H1 (cell line): ENCODE data around the gene RXFP4. TPM values are rescaled to one million over a fixed set of nuclear protein-coding genes. Genes with fewer than 3 reads are reported as not detected.

Source experiments
- CTCF ChIA-PET: fragments of 300-600 bp; sonication (Branson Sonifier 250); formaldehyde crosslinking; loops from one replicate; lab custom pipeline; 2021; ENCODE audit not compliant: partially characterized antibody; lab: Charles Lee
- POLR2A ChIA-PET: fragments of 300-600 bp; sonication (Branson Sonifier 250); formaldehyde crosslinking; loops from one replicate; lab custom pipeline; 2021; ENCODE audit warnings: inconsistent platforms; ENCODE audit not compliant: partially characterized antibody; lab: Charles Lee
- DNase-seq, 2 experiments: peaks; one replicate each; pipeline versions ENCODE4 v3.0.0 to v3.0.0-alpha.2; 2010 to 2022; ENCODE audit warnings: low spot score in 2 of 2, low read depth in 1 of 2, mixed read lengths in 1 of 2
- FAIRE-seq: peaks from 2 replicates; lab custom pipeline; 2011; peaks lifted over from hg19 to GRCh38; lab: Jason Lieb, UNC
- H2AFZ ChIP-seq: 2 replicates; pipeline ENCODE4 v1.8.1; 2012; ENCODE audit warnings: low read length, inconsistent platforms
- H2AK5ac ChIP-seq: 2 replicates; pipeline ENCODE4 v1.6.1; 2013; ENCODE audit warnings: low read depth, low read length
- H2BK120ac ChIP-seq: replicated peaks from 2 replicates; pipeline ENCODE3; 2013; ENCODE audit warnings: low read depth, low read length, inconsistent platforms
- H2BK12ac ChIP-seq: 2 replicates; pipeline ENCODE4 v1.6.1; 2013; ENCODE audit warnings: low read depth, low read length
- H2BK15ac ChIP-seq: 2 replicates; pipeline ENCODE4 v1.6.1; 2013; ENCODE audit warnings: low read length
- H2BK20ac ChIP-seq: 2 replicates; pipeline ENCODE4 v1.6.1; 2013; ENCODE audit warnings: low read length
- H2BK5ac ChIP-seq: 2 replicates; pipeline ENCODE4 v1.6.1; 2013; ENCODE audit warnings: low read depth, low read length
- H3K14ac ChIP-seq: 2 replicates; pipeline ENCODE4 v1.6.1; 2013; ENCODE audit warnings: inconsistent platforms; ENCODE audit not compliant: insufficient read length
- H3K18ac ChIP-seq: 2 replicates; pipeline ENCODE4 v1.6.1; 2013; ENCODE audit warnings: low read length; ENCODE audit errors: extremely low read depth
- H3K23ac ChIP-seq: 2 replicates; pipeline ENCODE4 v1.6.1; 2013; ENCODE audit warnings: inconsistent platforms; ENCODE audit not compliant: insufficient read length
- H3K23me2 ChIP-seq: 2 replicates; pipeline ENCODE4 v1.6.1; 2013; ENCODE audit warnings: low read depth, low read length
- H3K27ac ChIP-seq: 2 replicates; pipeline ENCODE4 v1.6.1; 2011; ENCODE audit warnings: low read depth, low read length, inconsistent platforms
- H3K27me3 ChIP-seq, 4 experiments: replicated peaks in 1 of 4; 1 replicate in 1 of 4; 2 replicates in 3 of 4; pipeline versions ENCODE4 v1.6.1 to v1.8.1; 2011 to 2013; ENCODE audit warnings: low read length in 3 of 4, mild to moderate bottlenecking in 3 of 4, inconsistent platforms in 2 of 4, mixed read lengths in 2 of 4, moderate library complexity in 1 of 4; ENCODE audit not compliant: control insufficient read depth in 3 of 4, insufficient read depth in 3 of 4; ENCODE audit errors: extremely low read depth in 1 of 4
- H3K36me3 ChIP-seq, 4 experiments: 2 replicates each; pipeline versions ENCODE4 v1.6.1 to v1.8.1; 2011 to 2013; ENCODE audit warnings: mild to moderate bottlenecking in 4 of 4, low read length in 3 of 4, moderate library complexity in 2 of 4, control low read depth in 1 of 4, inconsistent platforms in 1 of 4; ENCODE audit not compliant: insufficient read depth in 4 of 4, control insufficient read depth in 2 of 4
- H3K4ac ChIP-seq: replicated peaks from 2 replicates; pipeline ENCODE3; 2013; ENCODE audit warnings: low read length, low read depth, mixed read lengths, inconsistent platforms; ENCODE audit not compliant: insufficient read length
- H3K4me1 ChIP-seq, 4 experiments: replicated peaks in 1 of 4; 1 replicate in 1 of 4; 2 replicates in 3 of 4; pipeline versions ENCODE4 v1.6.1 to v1.8.1; 2011 to 2013; ENCODE audit warnings: low read length in 3 of 4, inconsistent platforms in 2 of 4, mixed read lengths in 1 of 4; ENCODE audit not compliant: insufficient read depth in 4 of 4, control insufficient read depth in 3 of 4
- H3K4me2 ChIP-seq, 2 experiments: 2 replicates each; pipeline versions ENCODE4 v1.6.1 to v1.8.1; 2011 to 2013; ENCODE audit warnings: low read depth in 2 of 2, low read length in 2 of 2, control low read depth in 1 of 2, inconsistent platforms in 1 of 2, mild to moderate bottlenecking in 1 of 2; ENCODE audit not compliant: insufficient read depth in 1 of 2
- H3K4me3 ChIP-seq, 4 experiments: fragments of 200-600, 300-600 bp in 1 of 4; sonication (generic), shearing (Covaris generic), sonication (Bioruptor Twin) in 1 of 4; 2 replicates each; pipeline versions ENCODE4 v1.5.1 to v1.8.1; 2011 to 2016; ENCODE audit warnings: low read length in 4 of 4, low read depth in 3 of 4, control low read depth in 2 of 4, inconsistent platforms in 2 of 4, mild to moderate bottlenecking in 2 of 4, mixed read lengths in 1 of 4, moderate library complexity in 1 of 4; ENCODE audit not compliant: insufficient read depth in 2 of 4; ENCODE audit errors: extremely low read depth in 1 of 4
- H3K56ac ChIP-seq: replicated peaks from 2 replicates; pipeline ENCODE3; 2013; ENCODE audit warnings: low read depth, mild to moderate bottlenecking, mixed read lengths, low read length, inconsistent platforms; ENCODE audit not compliant: insufficient read length
- H3K79me1 ChIP-seq: 2 replicates; pipeline ENCODE4 v1.6.1; 2013; ENCODE audit warnings: low read depth, low read length, control low read depth
- H3K79me2 ChIP-seq, 2 experiments: 2 replicates each; pipeline versions ENCODE4 v1.6.1 to v1.8.1; 2012 to 2013; ENCODE audit warnings: low read length in 2 of 2, mild to moderate bottlenecking in 2 of 2, inconsistent platforms in 1 of 2; ENCODE audit not compliant: insufficient read depth in 2 of 2, control insufficient read depth in 1 of 2
- H3K9ac ChIP-seq, 4 experiments: replicated peaks in 1 of 4; 1 replicate in 1 of 4; 2 replicates in 3 of 4; pipeline versions ENCODE4 v1.6.1 to v1.8.1; 2011 to 2013; ENCODE audit warnings: low read depth in 3 of 4, low read length in 3 of 4, control low read depth in 2 of 4, mild to moderate bottlenecking in 2 of 4, moderate library complexity in 2 of 4, inconsistent platforms in 1 of 4; ENCODE audit errors: extremely low read depth in 1 of 4
- H3K9me3 ChIP-seq, 2 experiments: 2 replicates each; pipeline versions ENCODE4 v1.6.1 to v1.8.1; 2012 to 2013; ENCODE audit warnings: mild to moderate bottlenecking in 2 of 2, moderate library complexity in 2 of 2, control low read depth in 1 of 2, inconsistent platforms in 1 of 2, low read depth in 1 of 2, low read length in 1 of 2, mixed read lengths in 1 of 2; ENCODE audit not compliant: insufficient read depth in 2 of 2
- H4K20me1 ChIP-seq, 2 experiments: replicated peaks in 1 of 2; 2 replicates each; pipeline versions ENCODE3 to v1.8.1; 2011 to 2013; ENCODE audit warnings: inconsistent platforms in 2 of 2, low read length in 2 of 2, mild to moderate bottlenecking in 1 of 2; ENCODE audit not compliant: insufficient read depth in 2 of 2, control insufficient read depth in 1 of 2
- H4K5ac ChIP-seq: 2 replicates; pipeline ENCODE4 v1.6.1; 2013; ENCODE audit warnings: low read length, low read depth, mixed read lengths, inconsistent platforms; ENCODE audit not compliant: insufficient read length
- H4K8ac ChIP-seq: 2 replicates; pipeline ENCODE4 v1.8.0; 2013; ENCODE audit warnings: mild to moderate bottlenecking, moderate library complexity, low read length, inconsistent platforms; ENCODE audit not compliant: insufficient read depth; ENCODE audit errors: extremely low read depth
- H4K91ac ChIP-seq: replicated peaks from 2 replicates; pipeline ENCODE3; 2013; ENCODE audit warnings: low read length, mixed read lengths, inconsistent platforms; ENCODE audit not compliant: insufficient read length
- ASH2L ChIP-seq: fragments of 200-600, 300-600 bp; sonication (generic); IDR thresholded peaks from one replicate; pipeline ENCODE4 v1.7.1; 2017; ENCODE audit warnings: low read length
- BCL11A ChIP-seq, 2 experiments: IDR thresholded peaks; one replicate each; pipeline ENCODE4 v1.6.1; 2011; ENCODE audit warnings: low read depth in 2 of 2, low read length in 2 of 2, mild to moderate bottlenecking in 2 of 2
- BRCA1 ChIP-seq: IDR thresholded peaks from 2 replicates; pipeline ENCODE4 v1.6.1; 2012; ENCODE audit warnings: low read depth, low read length, improper control_type of control experiment
- CBX8 ChIP-seq: fragments of 300-800, 300-1000 bp; sonication (generic); IDR thresholded peaks from 2 replicates; pipeline ENCODE4 v1.7.1; 2016; ENCODE audit warnings: low read depth, low read length, borderline replicate concordance
- HDAC6 ChIP-seq: IDR thresholded peaks from one replicate; pipeline ENCODE4 v1.7.1; 2012; ENCODE audit warnings: low read depth, mild to moderate bottlenecking, inconsistent platforms, low read length, moderate library complexity
- RAD21 ChIP-seq, 2 experiments: IDR thresholded peaks in 1 of 2; conservative IDR thresholded peaks in 1 of 2; 2 replicates each; pipeline ENCODE4 v1.6.1; 2011; ENCODE audit warnings: low read depth in 2 of 2, low read length in 2 of 2, improper control_type of control experiment in 1 of 2, inconsistent platforms in 1 of 2, mild to moderate bottlenecking in 1 of 2, moderate library complexity in 1 of 2
- SAP30 ChIP-seq: fragments of 300-600 bp; sonication (generic); IDR thresholded peaks from 2 replicates; pipeline ENCODE4 v1.7.1; 2012; ENCODE audit warnings: low read length, moderate library complexity, mild to moderate bottlenecking, inconsistent platforms; ENCODE audit not compliant: insufficient read depth, insufficient replicate concordance
- SP4 ChIP-seq: IDR thresholded peaks from 2 replicates; pipeline ENCODE4 v1.6.1; 2012; ENCODE audit warnings: low read length, inconsistent platforms
- USF2 ChIP-seq: IDR thresholded peaks from 2 replicates; pipeline ENCODE4 v1.6.1; 2011; ENCODE audit warnings: low read length, improper control_type of control experiment
- YY1 ChIP-seq: IDR thresholded peaks from 2 replicates; pipeline ENCODE4 v1.6.1; 2011; ENCODE audit warnings: low read depth, mild to moderate bottlenecking, low read length
- WGBS, 2 experiments: shearing (Covaris generic) in 1 of 2; methylation state at CpG; one replicate each; pipeline versions ENCODE4 v1.1.6 to v1.1.7; 2013 to 2015; ENCODE audit warnings: low lambda C conversion rate in 2 of 2, mixed read lengths in 2 of 2, inconsistent platforms in 1 of 2, low coverage in 1 of 2, missing lambda C conversion rate in 1 of 2; ENCODE audit not compliant: insufficient replicate concordance in 2 of 2, insufficient coverage in 1 of 2, insufficient read length in 1 of 2; ENCODE audit errors: extremely low coverage in 1 of 2, missing lambda C conversion rate in 1 of 2; 5-methylcytosine and 5-hydroxymethylcytosine counted together
- polyA plus RNA-seq, 7 experiments: library from polyadenylated mRNA; depleted of rRNA in 3 of 7; stranded (reverse) in 5 of 7; unstranded in 2 of 7; fragments of >200 nt in 5 of 7; fragments of 200-250 nt in 2 of 7; gene quantifications; 1 replicate in 5 of 7; 2 replicates in 1 of 7; 4 replicates in 1 of 7; pipeline versions ENCODE4 v1.2.1 to v1.2.3, GENCODE V29; 2011 to 2013; ENCODE audit warnings: missing spikeins in 2 of 7, mixed read lengths in 2 of 7
- total RNA-seq: library from RNA; stranded (reverse); fragmentation: NEBNext Ultra II Directional; extraction: Animal tissue kit (Norgen Biotek cat#: 25700); gene quantifications from 2 replicates; pipeline ENCODE4 v1.2.1, GENCODE V29; 2021

Gene RXFP4
- total and polyA plus RNA-seq, 2 of the 8 experiments (the other 6 are each of a cell fraction or from before 2014, with no cell fraction given) = not detected

- FAIRE-seq (no peak), DNase-seq (no peak)
- no peak overlapping the region for H3K9ac ChIP-seq
- 95% methylated on average over 8 of the region's 8 CpGs; no CpG with 5 or more reads in 1 of the 2 experiments for WGBS, 2 experiments
- H3K79me2 ChIP-seq = no peaks in the 10 kb centered on the region
- no peak overlapping the region for H3K56ac ChIP-seq
- H3K23me2 ChIP-seq = no peaks in the 10 kb centered on the region
- no peak overlapping the region for H2BK5ac ChIP-seq
- H3K4me3 ChIP-seq = no peak overlapping the region
- no peak overlapping the region for H3K27ac ChIP-seq
- no peaks in the 10 kb centered on the region for H3K79me1 ChIP-seq
- H3K9me3 ChIP-seq = no peaks in the 10 kb centered on the region
- peaks cover 0 to 8% (median 4%) of the 10 kb centered on the region in 4 experiments; a peak in 4 of 7 replicates for H3K4me1 ChIP-seq
- no peak overlapping the region for H2BK15ac ChIP-seq
- no peak overlapping the region for H3K4ac ChIP-seq
- H4K20me1 ChIP-seq = peaks cover 0 to 2% of the 10 kb centered on the region in 2 experiments
- 0 out of 4 replicates have a peak overlapping the region, but pooled peaks of 1 of the 2 experiments have one; percentile 17 for H3K4me2 ChIP-seq
- no peak overlapping the region for H3K18ac ChIP-seq
- POLR2A ChIA-PET = interaction anchor here (1.0 to 5.0 kb wide), 9 partner anchors 9 to 90 kb away, joined by 3 to 71 read pairs (median 7); partner anchors contain the start of genes ARHGEF2, GON4L and KHDC4
- no peak overlapping the region for H2BK20ac ChIP-seq
- no peak overlapping the region for H2AFZ ChIP-seq
- CTCF ChIA-PET = interaction anchor here (1.3 to 5.1 kb wide), 9 partner anchors 10 to 119 kb away, joined by 3 to 41 read pairs (median 6); partner anchors contain the start of genes ARHGEF2 and KHDC4
- peaks cover 19 to 52% (median 32%) of the 10 kb centered on the region in 4 experiments for H3K36me3 ChIP-seq
- no peak overlapping the region for H4K91ac ChIP-seq
- H2BK120ac ChIP-seq = no peak overlapping the region
- no peak for TF ChIP-seq SAP30
- TF ChIP-seq ASH2L = no peak
- TF ChIP-seq CBX8 = no peak
- no peak for TF ChIP-seq RAD21 (IDR thresholded peaks at IDR 0.05 in 1 of 2, conservative IDR thresholded peaks at IDR 0.05 in 1 of 2; ENCODE audit: low read depth in 2 of 2, low read length in 2 of 2)
- no peak for TF ChIP-seq HDAC6
- TF ChIP-seq BCL11A (IDR thresholded peaks at IDR 0.05; ENCODE audit: low read depth in 2 of 2, low read length in 2 of 2) = no peak
- no peak for TF ChIP-seq YY1
- no peak for TF ChIP-seq USF2
- TF ChIP-seq SP4 = no peak
- no peak for TF ChIP-seq BRCA1
- no peak overlapping the region for H2AK5ac ChIP-seq
- H3K14ac ChIP-seq = no peak overlapping the region
- no peak overlapping the region for H4K5ac ChIP-seq
- H2BK12ac ChIP-seq = no peak overlapping the region
- no peak overlapping the region for H3K23ac ChIP-seq
- H4K8ac ChIP-seq = no peak overlapping the region
- H3K27me3 ChIP-seq = no peaks in the 10 kb centered on the region
Measured at GRCh38 chr1:155946633-155947219, 5.3 kb downstream of the RXFP4 start.
